BJ (cell line): ENCODE measurements around the gene OR7C2. TPM values are rescaled to one million over a fixed set of nuclear protein-coding genes. Genes with fewer than 3 reads are reported as not detected.
"Not testable (repeated sequence)": the region's sequence is repeated elsewhere in the genome, so short reads cannot be mapped to it uniquely, and the experiment has no call there.

ENCODE experiments used
- CTCF ChIA-PET: fragments of 350-600 bp; formaldehyde crosslinking; extraction: SDS; loops from one replicate; lab custom pipeline; 2021; ENCODE audit warnings: antibody characterized with exemption, inconsistent platforms; lab: Yijun Ruan, JAX
- POLR2A ChIA-PET: fragments of 300-600 bp; sonication (Branson Sonifier 250); formaldehyde crosslinking; extraction: SDS; loops from one replicate; lab custom pipeline; 2021; ENCODE audit warnings: antibody characterized with exemption; lab: Charles Lee
- DNase-seq: peaks from one replicate; pipeline ENCODE4 v3.0.0-alpha.2; 2011; ENCODE audit warnings: low read depth
- H3K27me3 ChIP-seq: 2 replicates; pipeline ENCODE4 v1.6.0; 2011; ENCODE audit warnings: low read length; ENCODE audit not compliant: control insufficient read depth, insufficient read depth
- H3K36me3 ChIP-seq: 2 replicates; pipeline ENCODE4 v1.5.1; 2011; ENCODE audit warnings: low read length; ENCODE audit not compliant: control insufficient read depth, insufficient read depth
- H3K4me3 ChIP-seq: 2 replicates; pipeline ENCODE4 v1.5.1; 2011; ENCODE audit warnings: low read depth, mild to moderate bottlenecking, control low read depth, low read length
- CTCF ChIP-seq: IDR thresholded peaks from 2 replicates; pipeline ENCODE4 v1.5.1; 2011; ENCODE audit warnings: low read depth, mild to moderate bottlenecking, control low read depth, inconsistent platforms, low read length, moderate library complexity; ENCODE audit not compliant: insufficient read depth
- polyA plus RNA-seq: library from polyadenylated mRNA; depleted of rRNA; stranded (reverse); fragments of >200 nt; gene quantifications from 2 replicates; pipeline ENCODE4 v1.2.3, GENCODE V29; 2011

The OR7C2 gene
- polyA plus RNA-seq, 1 experiment = not detected

GRCh38 chr19:14933506-14933905 is 7.8 kb upstream of the OR7C2 start:
- ChIA-PET POLR2A (no interaction called here), CTCF (no interaction called here)
- Histone ChIP-seq H3K36me3 (no peaks in the 10 kb centered on the region), H3K27me3 (no peaks in the 10 kb centered on the region), H3K4me3 (no peak overlapping the region)
- no peak for TF ChIP-seq CTCF
- DNase-seq = no peak

- Histone ChIP-seq H3K36me3 (no peaks in the 10 kb centered on the region), H3K27me3 (no peaks in the 10 kb centered on the region), H3K4me3 (no peak overlapping the region)
- ChIA-PET POLR2A (no interaction called here), CTCF (no interaction called here)
- TF ChIP-seq CTCF = no peak
- DNase-seq = no peak
Observed at GRCh38 chr19:14940266-14940665, 1.0 kb upstream of the OR7C2 start.

GRCh38 chr19:14943601-14944000 is 2.3 kb downstream of the OR7C2 start:
- H3K36me3 ChIP-seq = no peaks in the 10 kb centered on the region
- POLR2A ChIA-PET = no interaction called here
- TF ChIP-seq CTCF = no peak
- no peak for DNase-seq
- CTCF ChIA-PET = interaction anchor here (0.7 to 0.8 kb wide), 2 partner anchors 27 to 1928 kb away, joined by 3 read pairs; no protein-coding TSS in a partner anchor
- no peaks in the 10 kb centered on the region for H3K27me3 ChIP-seq
- H3K4me3 ChIP-seq = no peak overlapping the region

GRCh38 chr19:14944456-14944855 is 3.2 kb downstream of the OR7C2 start:
- no peak for TF ChIP-seq CTCF
- no peaks in the 10 kb centered on the region for H3K27me3 ChIP-seq
- no peaks in the 10 kb centered on the region for H3K36me3 ChIP-seq
- no peak for DNase-seq
- H3K4me3 ChIP-seq = no peak overlapping the region
- POLR2A ChIA-PET = no interaction called here
- CTCF ChIA-PET = interaction anchor here (0.8 kb wide), 1 partner anchor 28 kb away, joined by 3 read pairs; no protein-coding TSS in a partner anchor

- CTCF ChIA-PET, H3K27me3 ChIP-seq, H3K4me3 ChIP-seq, POLR2A ChIA-PET, H3K36me3 ChIP-seq, DNase-seq: not testable (repeated sequence)
Observed at GRCh38 chr19:14949413-14949812, 8.1 kb downstream of the OR7C2 start.

GRCh38 chr19:14949876-14950275 is 8.6 kb downstream of the OR7C2 start:
- Histone ChIP-seq H3K4me3 (no peak overlapping the region), H3K27me3 (no peaks in the 10 kb centered on the region), H3K36me3 (no peaks in the 10 kb centered on the region)
- ChIA-PET CTCF (no interaction called here), POLR2A (no interaction called here)
- no peak for TF ChIP-seq CTCF
- no peak for DNase-seq
